Stomach (tissue), 4 donors: ENCODE measurements around the gene MT1G.

ENCODE experiments used
- POLR2A ChIP-seq, 4 donors: fragments of 450-650 bp; IDR thresholded peaks; one replicate each; pipeline ENCODE4 v1.6.1; 2016; ENCODE audit warnings: antibody characterized with exemption in 4 of 4, control low read depth in 2 of 4, mild to moderate bottlenecking in 1 of 4, moderate library complexity in 1 of 4
- POLR2AphosphoS5 ChIP-seq, 3 donors: sonication (generic); formaldehyde crosslinking; IDR thresholded peaks; one replicate each; pipeline ENCODE4 v1.6.1; 2016; ENCODE audit warnings: antibody characterized with exemption in 3 of 3
- TF ChIP-seq, protein P1 (sequence below), 7 experiments: fragments of 450-650 bp in 4 of 7; fragments of 200-600 bp in 3 of 7; sonication (generic) in 3 of 7; IDR thresholded peaks; one replicate each; pipeline ENCODE4 v1.5.1; 2016 to 2019; ENCODE audit warnings: antibody characterized with exemption in 7 of 7, control low read depth in 2 of 7, mild to moderate bottlenecking in 1 of 7

DNA sequence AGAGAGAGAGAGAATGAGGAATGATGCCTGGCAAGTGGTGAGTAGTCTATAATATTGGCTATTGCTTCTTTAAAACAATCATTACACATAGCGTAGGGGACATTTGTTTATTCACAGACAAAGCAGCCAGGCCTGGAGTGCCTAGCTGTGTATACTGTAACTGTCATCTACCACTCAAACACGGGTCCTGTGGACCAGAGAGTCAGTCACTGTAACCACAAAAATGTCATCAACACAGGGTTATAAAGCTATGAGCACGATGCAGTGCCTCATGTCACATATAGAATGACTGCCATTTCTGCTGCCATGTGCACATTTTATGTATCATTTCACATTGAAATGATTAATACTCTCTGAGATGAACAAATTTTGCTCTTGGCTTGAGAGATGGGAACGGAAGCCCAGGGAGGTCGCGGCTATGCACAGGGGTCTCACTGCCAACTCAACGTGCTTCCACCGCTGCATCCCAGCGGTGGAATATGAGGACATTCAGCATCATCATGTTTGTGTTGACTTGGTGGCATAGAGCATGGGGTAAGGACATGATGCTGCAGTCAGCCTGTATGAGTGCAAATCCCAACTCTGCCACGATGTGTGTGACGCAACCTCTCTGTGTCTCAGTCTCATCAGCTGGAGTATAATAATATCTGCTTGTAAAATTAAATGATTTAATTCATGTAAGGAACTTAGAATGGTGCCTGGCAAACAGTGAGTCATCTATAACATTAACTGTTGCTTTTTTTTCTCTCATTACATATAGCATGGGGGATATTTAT lies 5.1 kb upstream of the MT1G start:
- TF ChIP-seq POLR2AphosphoS5 (IDR thresholded peaks at IDR 0.05) (no peak), POLR2A (IDR thresholded peaks at IDR 0.05) (no peak)
- TF ChIP-seq, protein P1, sequence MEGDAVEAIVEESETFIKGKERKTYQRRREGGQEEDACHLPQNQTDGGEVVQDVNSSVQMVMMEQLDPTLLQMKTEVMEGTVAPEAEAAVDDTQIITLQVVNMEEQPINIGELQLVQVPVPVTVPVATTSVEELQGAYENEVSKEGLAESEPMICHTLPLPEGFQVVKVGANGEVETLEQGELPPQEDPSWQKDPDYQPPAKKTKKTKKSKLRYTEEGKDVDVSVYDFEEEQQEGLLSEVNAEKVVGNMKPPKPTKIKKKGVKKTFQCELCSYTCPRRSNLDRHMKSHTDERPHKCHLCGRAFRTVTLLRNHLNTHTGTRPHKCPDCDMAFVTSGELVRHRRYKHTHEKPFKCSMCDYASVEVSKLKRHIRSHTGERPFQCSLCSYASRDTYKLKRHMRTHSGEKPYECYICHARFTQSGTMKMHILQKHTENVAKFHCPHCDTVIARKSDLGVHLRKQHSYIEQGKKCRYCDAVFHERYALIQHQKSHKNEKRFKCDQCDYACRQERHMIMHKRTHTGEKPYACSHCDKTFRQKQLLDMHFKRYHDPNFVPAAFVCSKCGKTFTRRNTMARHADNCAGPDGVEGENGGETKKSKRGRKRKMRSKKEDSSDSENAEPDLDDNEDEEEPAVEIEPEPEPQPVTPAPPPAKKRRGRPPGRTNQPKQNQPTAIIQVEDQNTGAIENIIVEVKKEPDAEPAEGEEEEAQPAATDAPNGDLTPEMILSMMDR (IDR thresholded peaks at IDR 0.05): no peak
